ENCODE measurements around the gene MASP2. TPM values are rescaled to one million over a fixed set of nuclear protein-coding genes. Genes with fewer than 3 reads are reported as not detected.
"Not testable (repeated sequence)": the region's sequence is repeated elsewhere in the genome, so short reads cannot be mapped to it uniquely, and the experiment has no call there.

MASP2 gene
- total RNA-seq, 4 donors from 2014 or later: not detected

GRCh38 chr1:11039351-11040104 is 7.5 kb downstream of the MASP2 start:
- 57 to 66% methylated on average over 2 of the region's 2 CpGs for WGBS, 2 donors
- no peaks in the 10 kb centered on the region for H3K27me3 ChIP-seq

GRCh38 chr1:11037740-11038182 is 9.3 kb downstream of the MASP2 start:
- no peaks in the 10 kb centered on the region for H3K27me3 ChIP-seq
- no peaks in the 10 kb centered on the region for H3K4me1 ChIP-seq
- no peaks in the 10 kb centered on the region for H3K36me3 ChIP-seq
- no peak overlapping the region for H3K4me3 ChIP-seq (replicated peaks in 1 of 3)
- peak; percentile 85 to 91 for DNase-seq
- H3K9me3 ChIP-seq: no peaks in the 10 kb centered on the region
- WGBS, 2 donors: 0 to 1% methylated on average over 8 of the region's 8 CpGs
- H3K27ac ChIP-seq: no peak overlapping the region
- intact Hi-C loops (cut with DNase I): loop anchor here (5.0 kb wide), 1 partner anchor 605 kb away; no protein-coding TSS in a partner anchor
- no peak for TF ChIP-seq POLR2A (IDR thresholded peaks at IDR 0.05)
- TF ChIP-seq CTCF (IDR thresholded peaks at IDR 0.05): peak; percentile 78 to 96 (median 94)

More at GRCh38 chr1:11039351-11040104, 7.5 kb downstream of the MASP2 start:
- intact Hi-C loops (cut with DNase I): loop anchor here (5.0 kb wide), 1 partner anchor 603 kb away; no protein-coding TSS in a partner anchor
- no peaks in the 10 kb centered on the region for H3K9me3 ChIP-seq
- no peaks in the 10 kb centered on the region for H3K36me3 ChIP-seq
- no peak overlapping the region for H3K27ac ChIP-seq
- H3K4me3 ChIP-seq (replicated peaks in 1 of 3): no peak overlapping the region
- no peak for TF ChIP-seq POLR2A (IDR thresholded peaks at IDR 0.05)
- TF ChIP-seq CTCF (IDR thresholded peaks at IDR 0.05): no peak
- DNase-seq: no peak
- no peaks in the 10 kb centered on the region for H3K4me1 ChIP-seq

- not testable (repeated sequence) for H3K27me3 ChIP-seq, H3K36me3 ChIP-seq
Observed at GRCh38 chr1:11037019-11037739, 9.9 kb downstream of the MASP2 start.

GRCh38 chr1:11031624-11032262 is 15.3 kb downstream of the MASP2 start:
- no peak for DNase-seq
- H3K27me3 ChIP-seq: no peaks in the 10 kb centered on the region
- no peaks in the 10 kb centered on the region for H3K4me1 ChIP-seq
- no peak overlapping the region for H3K27ac ChIP-seq
- H3K4me3 ChIP-seq (replicated peaks in 1 of 3): no peak overlapping the region
- intact Hi-C loops (cut with DNase I): no loop called here
- TF ChIP-seq CTCF (IDR thresholded peaks at IDR 0.05): no peak
- TF ChIP-seq POLR2A (IDR thresholded peaks at IDR 0.05): no peak
- 91 to 93% methylated on average over 10 of the region's 10 CpGs for WGBS, 2 donors
- H3K9me3 ChIP-seq: no peaks in the 10 kb centered on the region
- peaks cover 4% of the 10 kb centered on the region in 2 donors for H3K36me3 ChIP-seq

More at GRCh38 chr1:11037019-11037739, 9.9 kb downstream of the MASP2 start:
- not testable (repeated sequence) for H3K4me1 ChIP-seq; DNase-seq; H3K27ac ChIP-seq; H3K9me3 ChIP-seq; H3K4me3 ChIP-seq (replicated peaks in 1 of 3)
- intact Hi-C loops (cut with DNase I): loop anchor here (5.0 kb wide), 1 partner anchor 605 kb away; no protein-coding TSS in a partner anchor
- WGBS, 2 donors: 55 to 58% methylated on average over 18 of the region's 18 CpGs

- no peak for TF ChIP-seq CTCF (IDR thresholded peaks at IDR 0.05)
- Histone ChIP-seq H3K36me3 (peaks cover 6 to 8% of the 10 kb centered on the region in 2 donors), H3K27ac (no peak overlapping the region), H3K4me1 (no peaks in the 10 kb centered on the region), H3K4me3 (replicated peaks in 1 of 3) (no peak overlapping the region), H3K27me3 (no peaks in the 10 kb centered on the region), H3K9me3 (no peaks in the 10 kb centered on the region)
- intact Hi-C loops (cut with DNase I): no loop called here
- no peak for DNase-seq
- WGBS, 2 donors: 87 to 89% methylated on average over 9 of the region's 9 CpGs
Observed at GRCh38 chr1:11030865-11031264, 16.2 kb downstream of the MASP2 start.

Measured in thyroid gland (tissue), 4 donors.